ENCODE results near the gene LRRIQ4.
A peak's percentile ranks its signal among the peaks of the same experiment; 100 is the strongest.

The LRRIQ4 gene

GRCh38 chr3:169772305-169772896 is 40.3 kb upstream of the LRRIQ4 start:
- DNase-seq (ENCODE audit: extremely low read depth, low read depth), result no peak
- TF ChIP-seq CTCF (IDR thresholded peaks at IDR 0.05; ENCODE audit: low read depth, low read length), result no peak

DNA sequence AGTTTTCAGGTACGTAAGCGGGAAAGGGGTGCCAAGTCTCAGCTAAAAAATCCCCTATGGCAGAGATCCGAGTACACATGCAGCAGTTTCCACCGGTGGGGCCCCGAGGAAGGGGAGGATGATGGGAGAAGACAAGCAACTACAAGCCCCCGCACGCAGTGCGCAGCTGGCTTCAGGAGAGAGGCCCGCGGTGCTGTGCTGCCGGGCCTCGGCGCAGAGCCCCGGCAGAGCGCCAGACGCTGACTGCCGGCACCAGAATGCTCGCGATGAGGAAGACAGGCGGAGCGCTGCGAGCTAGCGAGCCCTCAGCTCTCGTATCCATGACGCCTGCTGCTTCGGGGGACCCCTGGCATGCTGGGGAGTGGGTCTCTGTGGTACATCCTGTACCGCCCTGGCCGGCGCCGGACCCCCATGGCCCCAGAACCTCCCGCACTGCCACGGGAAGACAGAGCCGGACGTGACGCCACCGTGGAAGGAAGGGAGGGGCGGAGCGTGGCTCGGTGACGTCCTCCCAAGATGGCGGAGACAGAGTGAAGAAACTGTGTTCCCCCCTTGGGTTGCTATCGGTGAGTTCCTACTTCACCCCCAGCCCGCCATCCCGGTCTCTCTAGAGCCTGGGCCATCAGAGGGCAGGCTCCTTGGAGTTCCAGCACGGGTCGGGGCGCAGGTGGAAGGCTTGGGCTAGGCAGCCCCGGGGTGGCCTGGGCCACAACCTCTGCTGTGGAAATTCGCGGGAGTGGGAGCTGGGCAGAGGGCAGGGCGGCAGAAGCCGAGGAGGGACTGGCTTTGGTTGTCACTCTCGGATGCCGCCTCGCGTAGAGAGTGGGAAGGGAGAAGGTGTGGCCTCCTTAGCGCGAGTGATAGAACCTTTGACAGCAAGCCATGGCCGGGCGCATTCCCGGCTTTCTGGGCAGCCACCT is 39.5 kb upstream of the LRRIQ4 start, which contains the start of gene MYNN:
MYNN (plus strand) TSS at position 500 of the 920 bp plus-strand sequence. CDS start 900 bp downstream, outside the sequence.
- TF ChIP-seq CTCF (IDR thresholded peaks at IDR 0.05; ENCODE audit: low read depth, low read length), result 0 out of 2 replicates have a peak, but pooled peaks have one; percentile 10
- DNase-seq (ENCODE audit: extremely low read depth, low read depth), result peak; percentile 69

DNA sequence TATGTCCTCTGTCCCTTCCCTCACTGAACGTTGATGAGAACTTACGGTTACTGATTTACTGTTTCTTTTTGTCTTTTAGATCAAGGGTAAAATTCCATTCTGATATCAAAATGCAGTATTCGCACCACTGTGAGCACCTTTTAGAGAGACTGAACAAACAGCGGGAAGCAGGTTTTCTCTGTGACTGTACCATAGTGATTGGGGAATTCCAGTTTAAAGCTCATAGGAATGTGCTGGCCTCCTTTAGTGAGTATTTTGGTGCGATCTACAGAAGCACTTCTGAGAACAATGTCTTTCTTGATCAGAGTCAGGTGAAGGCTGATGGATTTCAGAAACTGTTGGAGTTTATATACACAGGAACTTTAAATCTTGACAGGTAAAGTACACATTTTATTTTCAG is 38.5 kb upstream of the LRRIQ4 start:
- TF ChIP-seq CTCF (IDR thresholded peaks at IDR 0.05; ENCODE audit: low read depth, low read length), result no peak
- DNase-seq (ENCODE audit: extremely low read depth, low read depth), result no peak

- no peak for TF ChIP-seq CTCF (IDR thresholded peaks at IDR 0.05; ENCODE audit: low read depth, low read length)
- no peak for DNase-seq (ENCODE audit: extremely low read depth, low read depth)
Observed at GRCh38 chr3:169777822-169778221, 34.8 kb upstream of the LRRIQ4 start.

- TF ChIP-seq CTCF (IDR thresholded peaks at IDR 0.05; ENCODE audit: low read depth, low read length), result no peak
- DNase-seq (ENCODE audit: extremely low read depth, low read depth), result no peak
Observed at GRCh38 chr3:169780742-169781141, 31.9 kb upstream of the LRRIQ4 start.

DNA sequence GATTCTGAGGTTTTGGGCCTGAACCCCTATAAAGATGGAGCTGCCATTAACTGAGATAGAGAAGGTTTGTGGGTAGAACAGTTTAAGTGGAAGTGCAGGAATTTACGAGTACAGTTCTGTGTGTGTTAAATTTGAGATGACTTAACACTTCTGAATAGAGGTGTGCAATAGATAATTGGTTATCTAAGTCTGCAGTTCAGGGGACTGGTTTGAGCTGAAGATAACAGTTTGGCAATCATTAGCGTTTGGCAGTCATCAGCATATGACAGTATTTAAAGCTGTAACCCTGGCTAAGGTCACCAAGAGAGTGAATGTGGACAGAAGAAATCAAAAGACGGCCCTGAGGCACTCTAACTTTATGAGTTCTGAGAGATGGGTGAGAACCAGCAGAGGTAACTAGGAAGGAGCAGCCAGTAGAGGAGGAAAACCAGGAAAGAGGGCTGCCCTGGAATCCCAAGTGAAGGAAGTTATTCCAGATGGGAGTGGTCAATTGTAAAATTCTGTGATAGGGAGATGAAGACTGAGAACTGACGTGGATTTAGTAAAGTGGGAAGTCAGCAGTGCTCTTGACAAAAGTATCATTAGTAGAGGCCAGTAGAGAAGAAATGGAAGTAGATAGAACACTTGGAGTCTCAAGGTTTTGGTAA is 31.3 kb upstream of the LRRIQ4 start:
- DNase-seq (ENCODE audit: extremely low read depth, low read depth), result no peak
- TF ChIP-seq CTCF (IDR thresholded peaks at IDR 0.05; ENCODE audit: low read depth, low read length), result no peak

DNA sequence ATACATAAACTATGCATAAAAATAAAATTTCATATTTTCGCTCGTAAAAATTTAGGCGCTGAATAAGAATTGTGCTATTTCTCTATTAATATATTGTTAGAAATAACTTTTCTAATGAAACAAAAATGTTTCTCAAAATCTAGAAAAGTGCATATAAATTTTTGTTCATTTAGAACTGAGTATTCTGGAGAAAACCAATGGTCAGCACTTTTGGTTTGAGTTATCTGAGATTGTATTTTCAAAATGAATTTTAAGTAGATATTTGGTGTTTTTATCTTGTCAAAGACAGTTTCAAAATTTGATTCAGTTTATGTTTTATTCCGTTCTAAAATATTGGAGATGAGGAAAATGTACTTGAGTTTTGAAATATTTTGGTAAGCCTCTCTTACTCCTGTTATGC is 25.6 kb upstream of the LRRIQ4 start:
- TF ChIP-seq CTCF (IDR thresholded peaks at IDR 0.05; ENCODE audit: low read depth, low read length), result no peak
- DNase-seq (ENCODE audit: extremely low read depth, low read depth), result no peak
